Measurements from ENCODE around the gene CDC14A. TPM values are rescaled to one million over a fixed set of nuclear protein-coding genes. Genes with fewer than 3 reads are reported as not detected.

CDC14A gene
- total RNA-seq, 1 experiment from 2014 or later = 11.1 TPM

GRCh38 chr1:100422065-100422464, 69.8 kb downstream of the CDC14A start:
- Mint-ChIP-seq H3K27ac (no peak overlapping the region), H3K4me3 (no peak overlapping the region), H3K27me3 (ENCODE audit: low read depth) (no peaks in the 10 kb centered on the region), H3K4me1 (peaks cover 35% of the 10 kb centered on the region), H3K36me3 (no peaks in the 10 kb centered on the region), H3K9me3 (0 out of 2 replicates have a peak, but pooled peaks cover 5% of the 10 kb centered on the region)
- DNase-seq (ENCODE audit: low spot score) (no peak), ATAC-seq (peak; percentile 65)
- POLR2A ChIA-PET = no interaction called here
- CTCF ChIA-PET = interaction anchor here (0.9 to 4.0 kb wide), 5 partner anchors 15 to 172 kb away, joined by 3 to 11 read pairs (median 3); partner anchors contain the start of gene DBT
- TF ChIP-seq CBFB (CRISPR knock-in tag; IDR thresholded peaks at IDR 0.05; ENCODE audit: low read depth) (no peak), TEAD1 (CRISPR knock-in tag; IDR thresholded peaks at IDR 0.05) (no peak), E2F5 (CRISPR knock-in tag; IDR thresholded peaks at IDR 0.05) (no peak), ZNF219 (CRISPR knock-in tag; IDR thresholded peaks at IDR 0.05; ENCODE audit: borderline replicate concordance) (no peak), ZSCAN18 (CRISPR knock-in tag; IDR thresholded peaks at IDR 0.05) (no peak), RELA (CRISPR knock-in tag; IDR thresholded peaks at IDR 0.05; ENCODE audit: borderline replicate concordance) (no peak), FOXK1 (CRISPR knock-in tag; IDR thresholded peaks at IDR 0.05) (no peak), ZNF317 (CRISPR knock-in tag; IDR thresholded peaks at IDR 0.05; ENCODE audit: borderline replicate concordance, low read depth) (no peak), NFATC4 (CRISPR knock-in tag; IDR thresholded peaks at IDR 0.05) (no peak), NR2C2 (CRISPR knock-in tag; IDR thresholded peaks at IDR 0.05) (no peak), NR3C1 (CRISPR knock-in tag; conservative IDR thresholded peaks at IDR 0.05; ENCODE audit: low read depth) (no peak), PREB (CRISPR knock-in tag; IDR thresholded peaks at IDR 0.05; ENCODE audit: borderline replicate concordance) (no peak)
- TF ChIP-seq, protein P1, sequence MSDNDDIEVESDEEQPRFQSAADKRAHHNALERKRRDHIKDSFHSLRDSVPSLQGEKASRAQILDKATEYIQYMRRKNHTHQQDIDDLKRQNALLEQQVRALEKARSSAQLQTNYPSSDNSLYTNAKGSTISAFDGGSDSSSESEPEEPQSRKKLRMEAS (CRISPR knock-in tag; IDR thresholded peaks at IDR 0.05) = no peak
- TF ChIP-seq, protein P2, sequence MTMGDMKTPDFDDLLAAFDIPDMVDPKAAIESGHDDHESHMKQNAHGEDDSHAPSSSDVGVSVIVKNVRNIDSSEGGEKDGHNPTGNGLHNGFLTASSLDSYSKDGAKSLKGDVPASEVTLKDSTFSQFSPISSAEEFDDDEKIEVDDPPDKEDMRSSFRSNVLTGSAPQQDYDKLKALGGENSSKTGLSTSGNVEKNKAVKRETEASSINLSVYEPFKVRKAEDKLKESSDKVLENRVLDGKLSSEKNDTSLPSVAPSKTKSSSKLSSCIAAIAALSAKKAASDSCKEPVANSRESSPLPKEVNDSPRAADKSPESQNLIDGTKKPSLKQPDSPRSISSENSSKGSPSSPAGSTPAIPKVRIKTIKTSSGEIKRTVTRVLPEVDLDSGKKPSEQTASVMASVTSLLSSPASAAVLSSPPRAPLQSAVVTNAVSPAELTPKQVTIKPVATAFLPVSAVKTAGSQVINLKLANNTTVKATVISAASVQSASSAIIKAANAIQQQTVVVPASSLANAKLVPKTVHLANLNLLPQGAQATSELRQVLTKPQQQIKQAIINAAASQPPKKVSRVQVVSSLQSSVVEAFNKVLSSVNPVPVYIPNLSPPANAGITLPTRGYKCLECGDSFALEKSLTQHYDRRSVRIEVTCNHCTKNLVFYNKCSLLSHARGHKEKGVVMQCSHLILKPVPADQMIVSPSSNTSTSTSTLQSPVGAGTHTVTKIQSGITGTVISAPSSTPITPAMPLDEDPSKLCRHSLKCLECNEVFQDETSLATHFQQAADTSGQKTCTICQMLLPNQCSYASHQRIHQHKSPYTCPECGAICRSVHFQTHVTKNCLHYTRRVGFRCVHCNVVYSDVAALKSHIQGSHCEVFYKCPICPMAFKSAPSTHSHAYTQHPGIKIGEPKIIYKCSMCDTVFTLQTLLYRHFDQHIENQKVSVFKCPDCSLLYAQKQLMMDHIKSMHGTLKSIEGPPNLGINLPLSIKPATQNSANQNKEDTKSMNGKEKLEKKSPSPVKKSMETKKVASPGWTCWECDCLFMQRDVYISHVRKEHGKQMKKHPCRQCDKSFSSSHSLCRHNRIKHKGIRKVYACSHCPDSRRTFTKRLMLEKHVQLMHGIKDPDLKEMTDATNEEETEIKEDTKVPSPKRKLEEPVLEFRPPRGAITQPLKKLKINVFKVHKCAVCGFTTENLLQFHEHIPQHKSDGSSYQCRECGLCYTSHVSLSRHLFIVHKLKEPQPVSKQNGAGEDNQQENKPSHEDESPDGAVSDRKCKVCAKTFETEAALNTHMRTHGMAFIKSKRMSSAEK (CRISPR knock-in tag; IDR thresholded peaks at IDR 0.05; ENCODE audit: borderline replicate concordance) = no peak
- TF ChIP-seq, protein P3, sequence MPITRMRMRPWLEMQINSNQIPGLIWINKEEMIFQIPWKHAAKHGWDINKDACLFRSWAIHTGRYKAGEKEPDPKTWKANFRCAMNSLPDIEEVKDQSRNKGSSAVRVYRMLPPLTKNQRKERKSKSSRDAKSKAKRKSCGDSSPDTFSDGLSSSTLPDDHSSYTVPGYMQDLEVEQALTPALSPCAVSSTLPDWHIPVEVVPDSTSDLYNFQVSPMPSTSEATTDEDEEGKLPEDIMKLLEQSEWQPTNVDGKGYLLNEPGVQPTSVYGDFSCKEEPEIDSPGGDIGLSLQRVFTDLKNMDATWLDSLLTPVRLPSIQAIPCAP (CRISPR knock-in tag; IDR thresholded peaks at IDR 0.05) = no peak
- TF ChIP-seq, protein P4, sequence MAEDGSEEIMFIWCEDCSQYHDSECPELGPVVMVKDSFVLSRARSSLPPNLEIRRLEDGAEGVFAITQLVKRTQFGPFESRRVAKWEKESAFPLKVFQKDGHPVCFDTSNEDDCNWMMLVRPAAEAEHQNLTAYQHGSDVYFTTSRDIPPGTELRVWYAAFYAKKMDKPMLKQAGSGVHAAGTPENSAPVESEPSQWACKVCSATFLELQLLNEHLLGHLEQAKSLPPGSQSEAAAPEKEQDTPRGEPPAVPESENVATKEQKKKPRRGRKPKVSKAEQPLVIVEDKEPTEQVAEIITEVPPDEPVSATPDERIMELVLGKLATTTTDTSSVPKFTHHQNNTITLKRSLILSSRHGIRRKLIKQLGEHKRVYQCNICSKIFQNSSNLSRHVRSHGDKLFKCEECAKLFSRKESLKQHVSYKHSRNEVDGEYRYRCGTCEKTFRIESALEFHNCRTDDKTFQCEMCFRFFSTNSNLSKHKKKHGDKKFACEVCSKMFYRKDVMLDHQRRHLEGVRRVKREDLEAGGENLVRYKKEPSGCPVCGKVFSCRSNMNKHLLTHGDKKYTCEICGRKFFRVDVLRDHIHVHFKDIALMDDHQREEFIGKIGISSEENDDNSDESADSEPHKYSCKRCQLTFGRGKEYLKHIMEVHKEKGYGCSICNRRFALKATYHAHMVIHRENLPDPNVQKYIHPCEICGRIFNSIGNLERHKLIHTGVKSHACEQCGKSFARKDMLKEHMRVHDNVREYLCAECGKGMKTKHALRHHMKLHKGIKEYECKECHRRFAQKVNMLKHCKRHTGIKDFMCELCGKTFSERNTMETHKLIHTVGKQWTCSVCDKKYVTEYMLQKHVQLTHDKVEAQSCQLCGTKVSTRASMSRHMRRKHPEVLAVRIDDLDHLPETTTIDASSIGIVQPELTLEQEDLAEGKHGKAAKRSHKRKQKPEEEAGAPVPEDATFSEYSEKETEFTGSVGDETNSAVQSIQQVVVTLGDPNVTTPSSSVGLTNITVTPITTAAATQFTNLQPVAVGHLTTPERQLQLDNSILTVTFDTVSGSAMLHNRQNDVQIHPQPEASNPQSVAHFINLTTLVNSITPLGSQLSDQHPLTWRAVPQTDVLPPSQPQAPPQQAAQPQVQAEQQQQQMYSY (CRISPR knock-in tag; IDR thresholded peaks at IDR 0.05) = no peak
